Loucy (cell line): ENCODE data around the gene CPPED1.

Experiments
- EZH2phosphoT487 ChIP-seq: fragments of 200-600 bp; IDR thresholded peaks from 2 replicates; pipeline ENCODE4 v1.6.1; 2018; ENCODE audit warnings: antibody characterized with exemption, mild to moderate bottlenecking, moderate library complexity, borderline replicate concordance
- TF ChIP-seq, protein P1 (sequence below): fragments of 200-600 bp; sonication (generic); conservative IDR thresholded peaks from 2 replicates; pipeline ENCODE4 v1.5.1; 2014; ENCODE audit warnings: mild to moderate bottlenecking, antibody characterized with exemption, low read length

DNA sequence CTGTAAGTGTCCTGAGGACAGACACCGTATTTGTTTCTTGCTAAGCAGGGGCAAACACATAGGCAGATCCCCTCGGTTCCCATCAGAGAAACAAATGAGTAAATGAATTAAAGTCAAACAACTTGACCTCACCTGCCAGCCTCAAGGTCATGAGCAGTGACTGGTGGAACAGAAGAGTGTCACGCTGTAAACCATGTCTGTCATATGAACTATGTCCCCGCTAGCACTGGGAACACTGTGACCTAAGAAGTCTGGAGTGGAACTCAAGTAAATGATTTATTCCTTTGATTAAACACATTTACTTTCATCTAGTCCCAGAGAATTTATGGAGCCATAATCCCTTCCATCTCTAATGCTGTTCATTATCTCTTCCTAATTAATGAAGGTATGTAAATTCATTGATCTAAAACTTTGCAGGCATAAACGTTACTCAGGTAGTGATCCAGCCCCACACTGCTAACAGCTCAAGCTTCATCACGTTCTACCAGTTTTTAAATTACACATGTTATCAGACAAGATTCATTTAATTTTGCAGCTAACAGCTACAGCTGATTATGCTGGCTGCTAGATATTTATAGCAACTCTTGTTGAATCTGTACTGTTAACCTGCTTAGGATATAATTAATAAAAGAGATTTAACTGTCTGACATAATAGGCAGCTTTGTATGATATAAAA, 38.7 kb downstream of the CPPED1 start:
- TF ChIP-seq, protein P1, sequence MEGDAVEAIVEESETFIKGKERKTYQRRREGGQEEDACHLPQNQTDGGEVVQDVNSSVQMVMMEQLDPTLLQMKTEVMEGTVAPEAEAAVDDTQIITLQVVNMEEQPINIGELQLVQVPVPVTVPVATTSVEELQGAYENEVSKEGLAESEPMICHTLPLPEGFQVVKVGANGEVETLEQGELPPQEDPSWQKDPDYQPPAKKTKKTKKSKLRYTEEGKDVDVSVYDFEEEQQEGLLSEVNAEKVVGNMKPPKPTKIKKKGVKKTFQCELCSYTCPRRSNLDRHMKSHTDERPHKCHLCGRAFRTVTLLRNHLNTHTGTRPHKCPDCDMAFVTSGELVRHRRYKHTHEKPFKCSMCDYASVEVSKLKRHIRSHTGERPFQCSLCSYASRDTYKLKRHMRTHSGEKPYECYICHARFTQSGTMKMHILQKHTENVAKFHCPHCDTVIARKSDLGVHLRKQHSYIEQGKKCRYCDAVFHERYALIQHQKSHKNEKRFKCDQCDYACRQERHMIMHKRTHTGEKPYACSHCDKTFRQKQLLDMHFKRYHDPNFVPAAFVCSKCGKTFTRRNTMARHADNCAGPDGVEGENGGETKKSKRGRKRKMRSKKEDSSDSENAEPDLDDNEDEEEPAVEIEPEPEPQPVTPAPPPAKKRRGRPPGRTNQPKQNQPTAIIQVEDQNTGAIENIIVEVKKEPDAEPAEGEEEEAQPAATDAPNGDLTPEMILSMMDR, result no peak
- no peak for TF ChIP-seq EZH2phosphoT487
